Subcutaneous abdominal adipose tissue (tissue), 5 donors: ENCODE data around the gene TSPYL1.
"Not testable (repeated sequence)": the region's sequence is repeated elsewhere in the genome, so short reads cannot be mapped to it uniquely, and the experiment has no call there.

Experiments used
- H3K27ac ChIP-seq: one replicate; pipeline ENCODE4 v1.7.0; 2013; ENCODE audit warnings: low read depth, mild to moderate bottlenecking, inconsistent platforms, low read length, moderate library complexity
- H3K27me3 ChIP-seq, 5 donors: one replicate each; pipeline ENCODE4 v1.7.0; 2013; ENCODE audit warnings: low read length in 5 of 5, inconsistent platforms in 1 of 5; ENCODE audit not compliant: control insufficient read depth in 5 of 5, insufficient read depth in 4 of 5
- H3K36me3 ChIP-seq, 5 donors: one replicate each; pipeline ENCODE4 v1.7.0; 2013; ENCODE audit warnings: low read length in 5 of 5; ENCODE audit not compliant: control insufficient read depth in 5 of 5, insufficient read depth in 5 of 5
- H3K4me1 ChIP-seq, 5 donors: one replicate each; pipeline ENCODE4 v1.7.0; 2013; ENCODE audit warnings: low read length in 5 of 5, mild to moderate bottlenecking in 3 of 5, moderate library complexity in 1 of 5; ENCODE audit not compliant: control insufficient read depth in 5 of 5, insufficient read depth in 5 of 5
- H3K4me3 ChIP-seq, 5 donors: one replicate each; pipeline ENCODE4 v1.7.0; 2013; ENCODE audit warnings: low read length in 5 of 5, low read depth in 1 of 5
- H3K9ac ChIP-seq, 5 donors: one replicate each; pipeline ENCODE4 v1.7.0; 2013; ENCODE audit warnings: low read length in 5 of 5, mild to moderate bottlenecking in 4 of 5, moderate library complexity in 3 of 5
- H3K9me3 ChIP-seq, 5 donors: one replicate each; pipeline ENCODE4 v1.7.0; 2013; ENCODE audit warnings: low read length in 5 of 5; ENCODE audit not compliant: control insufficient read depth in 5 of 5
- donor health status: healthy.
- donor health status: healthy.
- donor health status: healthy.
- donor health status: healthy.
- donor health status: healthy.

Gene TSPYL1

GRCh38 chr6:116279232-116280160 lies at the start of gene TSPYL1:
Gene TSPYL1, minus strand, starts transcription at chr6:116279930. Its CDS starts 100 bp downstream, at chr6:116279830.
- Histone ChIP-seq H3K36me3 (peaks cover 0 to 7% (median 3%) of the 10 kb centered on the region in 5 donors), H3K4me1 (peaks cover 14 to 55% (median 52%) of the 10 kb centered on the region in 5 donors)

GRCh38 chr6:116329156-116329555 lies 49.4 kb upstream of the TSPYL1 start:
- Histone ChIP-seq H3K9me3 (peaks cover 0 to 3% (median 0%) of the 10 kb centered on the region in 5 donors), H3K4me3 (no peak overlapping the region), H3K27ac (peak overlapping the region; percentile 18), H3K9ac (no peak overlapping the region), H3K4me1 (peaks cover 0 to 38% (median 29%) of the 10 kb centered on the region in 5 donors), H3K27me3 (no peaks in the 10 kb centered on the region), H3K36me3 (no peaks in the 10 kb centered on the region)

More at GRCh38 chr6:116279232-116280160, at the start of gene TSPYL1:
- Histone ChIP-seq H3K27ac (peak within 1 kb of the TSS; percentile 99), H3K9me3 (no peaks in the 10 kb centered on the region), H3K9ac (peak within 1 kb of the TSS; percentile 95 to 98 (median 97)), H3K27me3 (no peaks in the 10 kb centered on the region), H3K4me3 (peak within 1 kb of the TSS; percentile 89 to 98 (median 96))

GRCh38 chr6:116328528-116328903 lies 48.8 kb upstream of the TSPYL1 start:
- no peak overlapping the region for H3K9ac ChIP-seq
- H3K9me3 ChIP-seq, result peaks cover 0 to 3% (median 0%) of the 10 kb centered on the region in 5 donors
- H3K27me3 ChIP-seq, result no peaks in the 10 kb centered on the region
- H3K27ac ChIP-seq, result peak overlapping the region; percentile 18
- no peak overlapping the region for H3K4me3 ChIP-seq
- H3K36me3 ChIP-seq, result no peaks in the 10 kb centered on the region
- H3K4me1 ChIP-seq, result peaks cover 0 to 38% (median 29%) of the 10 kb centered on the region in 5 donors

- Histone ChIP-seq H3K27me3 (no peaks in the 10 kb centered on the region), H3K4me3 (no peak overlapping the region), H3K36me3 (no peaks in the 10 kb centered on the region), H3K4me1 (peaks cover 0 to 38% (median 29%) of the 10 kb centered on the region in 5 donors), H3K9ac (no peak overlapping the region), H3K27ac (peak overlapping the region; percentile 18), H3K9me3 (peaks cover 0 to under 1% (median 0%) of the 10 kb centered on the region in 5 donors)
These were observed 48.2 kb upstream of the TSPYL1 start for GRCh38 chr6:116327803-116328527.

GRCh38 chr6:116326996-116327395 lies 47.3 kb upstream of the TSPYL1 start:
- Histone ChIP-seq H3K27me3 (no peaks in the 10 kb centered on the region), H3K27ac (peak overlapping the region; percentile 38), H3K9ac (no peak overlapping the region), H3K4me3 (no peak overlapping the region), H3K9me3 (no peaks in the 10 kb centered on the region), H3K36me3 (no peaks in the 10 kb centered on the region), H3K4me1 (peaks cover 0 to 38% (median 29%) of the 10 kb centered on the region in 5 donors)

GRCh38 chr6:116326181-116326671 lies 46.5 kb upstream of the TSPYL1 start:
- Histone ChIP-seq H3K4me1 (peaks cover 0 to 38% (median 29%) of the 10 kb centered on the region in 5 donors), H3K4me3 (peak overlapping the region in 1 of 5 donors; percentile 19), H3K27ac (peak overlapping the region; percentile 38), H3K27me3 (no peaks in the 10 kb centered on the region), H3K9me3 (no peaks in the 10 kb centered on the region), H3K36me3 (no peaks in the 10 kb centered on the region), H3K9ac (no peak overlapping the region)

- H3K4me1 ChIP-seq, result peaks cover 0 to 38% (median 29%) of the 10 kb centered on the region in 5 donors
- H3K36me3 ChIP-seq, H3K9ac ChIP-seq, H3K4me3 ChIP-seq, H3K27me3 ChIP-seq, H3K9me3 ChIP-seq, H3K27ac ChIP-seq: not testable (repeated sequence)
These were observed 46.0 kb upstream of the TSPYL1 start for GRCh38 chr6:116325634-116326132.

- H3K9ac ChIP-seq, result no peak overlapping the region
These were observed 44.1 kb upstream of the TSPYL1 start for GRCh38 chr6:116323863-116324262.

GRCh38 chr6:116321933-116322332 lies 42.2 kb upstream of the TSPYL1 start:
- not testable (repeated sequence) for H3K4me3 ChIP-seq, H3K9me3 ChIP-seq, H3K36me3 ChIP-seq, H3K27ac ChIP-seq, H3K9ac ChIP-seq, H3K27me3 ChIP-seq
- peaks cover 0 to 20% (median 16%) of the 10 kb centered on the region in 5 donors for H3K4me1 ChIP-seq

More at GRCh38 chr6:116323863-116324262, 44.1 kb upstream of the TSPYL1 start:
- Histone ChIP-seq H3K36me3 (no peaks in the 10 kb centered on the region), H3K27me3 (no peaks in the 10 kb centered on the region), H3K9me3 (no peaks in the 10 kb centered on the region), H3K27ac (no peak overlapping the region), H3K4me3 (no peak overlapping the region), H3K4me1 (peaks cover 0 to 35% (median 29%) of the 10 kb centered on the region in 5 donors)
